ENCODE measurements around the gene CSNK1G2.

DNA sequence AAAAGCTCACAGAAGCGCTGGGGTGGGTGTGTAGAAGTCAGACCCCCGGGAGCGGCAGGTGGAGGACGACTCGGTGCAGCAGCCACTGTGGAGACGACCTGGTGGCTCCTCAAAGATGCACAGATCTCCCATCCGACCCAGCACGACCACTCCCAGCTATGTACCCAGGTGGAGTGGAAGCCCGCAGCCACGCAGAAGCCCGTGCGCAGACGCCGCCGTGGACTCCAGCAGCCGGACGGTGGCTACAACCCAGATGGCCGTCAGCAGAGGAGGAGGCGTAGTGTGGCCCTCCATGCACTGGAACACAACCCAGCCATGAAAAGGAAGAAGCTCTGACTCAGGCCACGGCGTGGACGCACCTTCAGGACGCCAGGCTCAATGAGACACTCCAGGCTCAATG, 21.7 kb downstream of the CSNK1G2 start:
- no peak for TF ChIP-seq POLR2A (IDR thresholded peaks at IDR 0.05)
- TF ChIP-seq, protein P1, sequence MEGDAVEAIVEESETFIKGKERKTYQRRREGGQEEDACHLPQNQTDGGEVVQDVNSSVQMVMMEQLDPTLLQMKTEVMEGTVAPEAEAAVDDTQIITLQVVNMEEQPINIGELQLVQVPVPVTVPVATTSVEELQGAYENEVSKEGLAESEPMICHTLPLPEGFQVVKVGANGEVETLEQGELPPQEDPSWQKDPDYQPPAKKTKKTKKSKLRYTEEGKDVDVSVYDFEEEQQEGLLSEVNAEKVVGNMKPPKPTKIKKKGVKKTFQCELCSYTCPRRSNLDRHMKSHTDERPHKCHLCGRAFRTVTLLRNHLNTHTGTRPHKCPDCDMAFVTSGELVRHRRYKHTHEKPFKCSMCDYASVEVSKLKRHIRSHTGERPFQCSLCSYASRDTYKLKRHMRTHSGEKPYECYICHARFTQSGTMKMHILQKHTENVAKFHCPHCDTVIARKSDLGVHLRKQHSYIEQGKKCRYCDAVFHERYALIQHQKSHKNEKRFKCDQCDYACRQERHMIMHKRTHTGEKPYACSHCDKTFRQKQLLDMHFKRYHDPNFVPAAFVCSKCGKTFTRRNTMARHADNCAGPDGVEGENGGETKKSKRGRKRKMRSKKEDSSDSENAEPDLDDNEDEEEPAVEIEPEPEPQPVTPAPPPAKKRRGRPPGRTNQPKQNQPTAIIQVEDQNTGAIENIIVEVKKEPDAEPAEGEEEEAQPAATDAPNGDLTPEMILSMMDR (IDR thresholded peaks at IDR 0.05): no peak

Measured in vagina (tissue), 2 donors.